Large intestine (tissue), 3 donors: ENCODE measurements around the gene NME7. TPM values are rescaled to one million over a fixed set of nuclear protein-coding genes. Genes with fewer than 3 reads are reported as not detected.

Source experiments
- DNase-seq, 2 donors: peaks; one replicate each; pipeline versions ENCODE4 v3.0.0 to v3.0.0-alpha.2; 2013
- H3K27ac ChIP-seq: one replicate; pipeline ENCODE4 v1.5.1; 2013; ENCODE audit warnings: low read length
- H3K27me3 ChIP-seq: 2 replicates; pipeline ENCODE4 v1.6.1; 2013; ENCODE audit warnings: low read length; ENCODE audit not compliant: control insufficient read depth, insufficient read depth
- H3K36me3 ChIP-seq: 2 replicates; pipeline ENCODE4 v1.6.1; 2013; ENCODE audit warnings: low read length; ENCODE audit not compliant: control insufficient read depth, insufficient read depth
- H3K4me1 ChIP-seq: one replicate; pipeline ENCODE4 v1.6.1; 2013; ENCODE audit warnings: low read length; ENCODE audit not compliant: control insufficient read depth, insufficient read depth
- H3K4me3 ChIP-seq: one replicate; pipeline ENCODE4 v1.5.1; 2013; ENCODE audit warnings: low read length
- H3K9me3 ChIP-seq: one replicate; pipeline ENCODE4 v1.6.1; 2013; ENCODE audit warnings: mild to moderate bottlenecking, low read depth, low read length, moderate library complexity; ENCODE audit not compliant: control insufficient read depth
- WGBS: methylation state at CpG from one replicate; pipeline ENCODE4 v1.1.5; 2013; ENCODE audit warnings: low lambda C conversion rate; ENCODE audit not compliant: insufficient coverage; 5-methylcytosine and 5-hydroxymethylcytosine counted together
- polyA plus RNA-seq: library from polyadenylated mRNA; unstranded; fragments of 120-200 nt; gene quantifications from one replicate; pipeline ENCODE4 v1.2.1, GENCODE V29; 2013

The NME7 gene
- polyA plus RNA-seq, 1 donor, result 24.2 TPM

DNA sequence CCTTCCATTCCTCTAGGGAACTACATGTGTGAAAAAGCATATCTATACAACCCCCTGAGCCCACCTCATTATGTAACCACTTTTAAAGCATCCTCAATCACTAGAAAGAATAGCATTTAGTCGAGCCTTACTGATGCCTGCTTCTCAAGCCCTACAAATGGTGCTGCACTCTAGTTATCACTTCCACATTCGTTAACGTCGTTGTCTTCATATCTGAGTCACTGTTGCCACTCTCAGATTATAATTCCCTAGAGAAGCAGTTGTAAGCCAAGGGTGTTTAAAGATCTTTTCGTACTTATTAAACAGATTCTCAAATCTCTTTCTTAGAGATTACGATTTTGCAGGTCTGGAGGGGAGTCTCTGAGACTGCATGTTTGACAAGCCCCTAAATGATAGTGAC is 244.6 kb downstream of the NME7 start:
- H3K27ac ChIP-seq, result no peak overlapping the region
- H3K36me3 ChIP-seq, result peaks cover 73% of the 10 kb centered on the region
- no peak for DNase-seq
- WGBS, result 60% methylated on average over 1 of the region's 6 CpGs
- peaks cover 18% of the 10 kb centered on the region for H3K4me1 ChIP-seq
- no peaks in the 10 kb centered on the region for H3K27me3 ChIP-seq
- no peaks in the 10 kb centered on the region for H3K9me3 ChIP-seq
- no peak overlapping the region for H3K4me3 ChIP-seq

DNA sequence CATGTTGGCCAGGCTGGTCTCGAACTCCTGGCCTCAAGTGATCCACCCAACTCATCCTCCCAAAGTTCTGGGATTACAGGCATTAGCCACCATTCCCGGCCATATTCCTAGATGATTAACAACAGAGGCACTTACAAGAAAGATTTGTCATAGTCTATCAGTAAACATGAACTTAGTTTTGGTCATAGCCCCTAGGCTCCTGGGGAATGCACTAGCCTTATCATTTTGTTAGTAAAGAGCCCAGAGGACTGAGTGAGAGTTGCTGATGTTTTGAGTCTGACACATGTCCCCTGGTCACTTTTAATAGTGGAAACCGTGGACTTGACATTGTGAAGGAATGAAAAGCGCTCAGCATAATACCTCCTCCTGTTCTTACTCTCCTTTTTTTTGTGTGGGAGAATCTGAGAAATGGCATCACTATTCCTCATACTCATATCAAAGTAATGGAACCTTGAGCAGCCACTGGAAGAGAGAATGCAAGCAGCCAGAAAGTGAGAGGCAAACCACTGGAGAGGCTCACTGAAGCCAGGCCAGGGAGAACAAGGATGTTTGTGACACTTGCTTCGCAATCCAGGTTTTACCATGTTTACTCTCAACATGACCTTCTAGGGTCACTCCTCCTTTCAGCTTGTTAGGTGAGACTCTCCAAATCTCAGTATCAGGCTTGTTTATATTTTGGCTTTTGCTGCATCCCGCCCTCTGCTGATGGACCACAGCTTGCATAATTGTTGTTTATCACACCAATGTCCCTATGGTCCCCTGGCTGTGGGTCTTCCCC is 246.3 kb downstream of the NME7 start:
- 100% methylated on average over 1 of the region's 6 CpGs for WGBS
- peaks cover 68% of the 10 kb centered on the region for H3K36me3 ChIP-seq
- H3K27me3 ChIP-seq, result no peaks in the 10 kb centered on the region
- H3K27ac ChIP-seq, result no peak overlapping the region
- no peak for DNase-seq
- H3K4me1 ChIP-seq, result peaks cover 28% of the 10 kb centered on the region
- no peak overlapping the region for H3K4me3 ChIP-seq
- H3K9me3 ChIP-seq, result no peaks in the 10 kb centered on the region

DNA sequence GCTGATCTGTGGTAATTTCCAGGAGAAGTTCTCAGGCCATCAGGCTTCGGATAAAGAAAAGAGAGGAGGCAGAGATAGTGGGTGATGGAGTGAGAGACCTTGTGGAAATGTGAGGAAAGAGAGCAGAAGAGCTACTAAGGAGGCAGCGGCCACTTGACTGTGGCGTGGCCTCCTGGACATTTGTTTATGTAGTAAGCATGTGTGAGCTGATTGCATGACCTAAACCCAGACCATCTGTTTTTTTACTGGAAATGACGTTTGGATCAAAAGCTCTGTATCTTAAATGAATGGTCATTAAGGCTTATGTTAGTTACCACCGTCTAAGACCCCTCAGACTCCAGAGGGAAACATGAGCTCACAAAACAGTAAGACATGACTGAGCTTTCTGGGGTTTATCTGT is 247.5 kb downstream of the NME7 start:
- no peaks in the 10 kb centered on the region for H3K27me3 ChIP-seq
- no CpG with 5 or more reads among the region's 5 CpGs for WGBS
- H3K9me3 ChIP-seq, result no peaks in the 10 kb centered on the region
- H3K4me1 ChIP-seq, result peaks cover 38% of the 10 kb centered on the region
- no peak overlapping the region for H3K4me3 ChIP-seq
- no peak overlapping the region for H3K27ac ChIP-seq
- no peak for DNase-seq
- H3K36me3 ChIP-seq, result peaks cover 67% of the 10 kb centered on the region

DNA sequence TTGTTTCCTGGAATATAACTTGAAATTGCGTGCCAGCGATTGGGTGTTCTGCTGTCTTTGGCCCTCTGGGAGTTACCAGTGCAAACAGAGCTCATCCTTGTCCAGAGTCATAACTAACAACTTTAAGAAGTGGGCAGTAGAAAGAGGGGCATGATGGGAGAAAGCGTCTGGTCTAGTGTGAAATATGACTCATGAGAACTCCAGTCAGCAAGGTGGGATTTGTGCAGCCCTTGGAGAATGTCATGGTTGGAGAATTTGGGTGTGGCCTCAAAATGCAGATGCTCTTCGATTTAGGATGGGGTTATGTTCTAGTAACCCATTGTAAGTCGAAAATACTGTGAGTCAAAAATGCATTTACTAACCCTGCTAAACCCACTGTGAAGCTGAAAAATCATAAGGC is 248.2 kb downstream of the NME7 start:
- Histone ChIP-seq H3K4me1 (peaks cover 39% of the 10 kb centered on the region), H3K27me3 (no peaks in the 10 kb centered on the region), H3K4me3 (no peak overlapping the region), H3K36me3 (peaks cover 66% of the 10 kb centered on the region), H3K27ac (no peak overlapping the region), H3K9me3 (no peaks in the 10 kb centered on the region)
- no peak for DNase-seq
- WGBS, result 100% methylated on average over 1 of the region's 5 CpGs

DNA sequence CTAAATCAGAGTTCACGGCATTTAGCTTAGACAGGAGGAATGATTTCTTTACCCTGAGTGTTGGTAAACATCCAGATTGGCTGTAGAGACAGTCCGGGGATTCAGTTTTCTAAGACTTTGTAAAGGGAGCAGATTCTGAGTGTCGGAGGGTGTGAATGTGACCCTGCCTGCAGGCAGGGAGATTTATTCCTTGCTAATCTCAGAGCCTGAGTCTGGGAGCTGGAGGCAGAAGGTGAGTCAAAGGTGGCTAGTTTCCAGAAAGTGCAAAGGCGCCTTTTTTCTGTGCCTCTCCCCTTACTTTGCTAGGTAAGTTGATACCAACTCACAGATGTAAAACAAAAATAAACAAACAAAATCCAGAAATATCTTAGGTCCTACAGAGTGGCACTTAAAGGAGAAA is 249.4 kb downstream of the NME7 start:
- H3K27ac ChIP-seq, result no peak overlapping the region
- H3K27me3 ChIP-seq, result no peaks in the 10 kb centered on the region
- H3K4me1 ChIP-seq, result peaks cover 41% of the 10 kb centered on the region
- no peaks in the 10 kb centered on the region for H3K9me3 ChIP-seq
- H3K36me3 ChIP-seq, result peaks cover 75% of the 10 kb centered on the region
- 100% methylated on average over 1 of the region's 4 CpGs for WGBS
- no peak for DNase-seq
- no peak overlapping the region for H3K4me3 ChIP-seq

DNA sequence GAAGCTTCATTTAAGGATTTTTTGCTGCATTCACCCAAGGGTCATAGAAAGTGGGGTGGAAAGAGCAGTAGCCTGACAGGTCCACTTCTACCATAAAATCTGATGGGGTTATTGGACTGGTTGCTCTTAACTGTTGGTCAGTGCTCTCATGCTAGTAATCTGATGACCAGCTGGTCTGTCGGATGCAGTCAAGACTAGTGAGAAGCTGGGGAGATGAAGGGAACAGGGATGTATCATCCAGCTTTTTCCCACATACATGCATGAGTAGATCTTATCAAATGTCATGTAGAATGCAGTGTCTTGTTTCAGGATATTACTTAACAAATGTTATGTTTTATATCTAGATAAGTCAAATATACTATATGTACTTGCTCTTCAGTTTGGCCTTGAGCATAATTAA is 250.0 kb downstream of the NME7 start:
- no CpG with 5 or more reads among the region's 1 CpG for WGBS
- no peak for DNase-seq
- H3K27me3 ChIP-seq, result no peaks in the 10 kb centered on the region
- no peaks in the 10 kb centered on the region for H3K9me3 ChIP-seq
- H3K36me3 ChIP-seq, result peaks cover 72% of the 10 kb centered on the region
- no peak overlapping the region for H3K4me3 ChIP-seq
- peaks cover 41% of the 10 kb centered on the region for H3K4me1 ChIP-seq
- no peak overlapping the region for H3K27ac ChIP-seq

DNA sequence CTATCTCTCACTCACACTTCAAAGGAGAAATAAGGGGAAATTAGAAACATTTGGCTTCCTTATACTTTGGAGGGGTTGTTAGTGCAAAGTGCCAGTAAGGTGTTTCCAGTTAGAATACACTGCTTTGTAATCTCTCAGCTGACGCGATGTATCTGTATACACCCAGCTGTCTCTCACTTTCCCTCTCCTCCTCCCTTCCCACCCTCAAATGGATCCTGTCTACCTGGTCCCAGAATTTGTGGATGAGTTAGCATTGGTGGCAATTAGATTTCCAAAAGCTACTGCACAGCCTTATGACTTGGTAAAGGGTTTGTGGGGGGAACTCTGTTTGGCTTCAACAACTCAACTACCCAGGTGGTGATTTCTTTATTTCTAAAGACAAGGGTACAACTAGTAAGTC is 250.6 kb downstream of the NME7 start:
- H3K4me3 ChIP-seq, result no peak overlapping the region
- WGBS, result no CpG with 5 or more reads among the region's 2 CpGs
- H3K9me3 ChIP-seq, result no peaks in the 10 kb centered on the region

DNA sequence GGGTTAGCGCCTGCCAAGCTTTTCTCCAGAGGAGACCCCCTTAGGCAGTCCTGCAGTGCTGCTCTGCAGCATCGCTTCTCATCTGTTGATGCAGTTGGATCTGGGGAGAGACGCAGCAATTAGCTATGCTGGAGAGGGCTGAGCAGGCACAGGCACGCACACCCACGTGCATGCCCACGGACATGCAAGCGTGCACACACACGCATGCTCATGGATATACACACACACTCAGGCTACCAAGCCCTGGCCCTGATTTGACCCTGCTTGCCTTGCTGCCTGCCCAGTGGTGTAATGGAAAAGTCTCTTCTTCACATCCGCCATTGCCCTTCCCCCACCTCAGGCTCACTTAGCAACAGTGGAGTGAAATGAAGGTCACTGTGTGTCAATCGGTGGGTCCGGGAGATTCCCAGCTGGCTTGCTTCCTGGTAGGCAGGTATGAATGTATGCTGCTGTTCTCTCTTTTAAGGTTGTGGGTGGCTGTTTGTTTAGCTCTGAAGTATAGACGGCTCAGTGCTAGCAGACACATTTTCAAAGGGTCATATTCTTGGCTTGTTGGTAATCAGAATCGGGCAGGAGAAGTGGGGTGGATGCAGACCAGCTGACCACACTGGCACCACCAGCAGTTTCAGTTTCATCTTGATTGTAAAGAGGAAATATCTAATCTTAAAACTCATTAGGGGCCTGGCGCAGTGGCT is 251.6 kb downstream of the NME7 start:
- H3K4me1 ChIP-seq, result peaks cover 56% of the 10 kb centered on the region
- WGBS, result no CpG with 5 or more reads among the region's 14 CpGs
- H3K27me3 ChIP-seq, result no peaks in the 10 kb centered on the region
- H3K27ac ChIP-seq, result peak overlapping the region; percentile 43
- no peaks in the 10 kb centered on the region for H3K9me3 ChIP-seq
- peaks cover 76% of the 10 kb centered on the region for H3K36me3 ChIP-seq
- H3K4me3 ChIP-seq, result no peak overlapping the region
- peak; percentile 81 to 87 for DNase-seq

More for the DNA sequence above, 250.6 kb downstream of the NME7 start:
- H3K4me1 ChIP-seq, result peaks cover 46% of the 10 kb centered on the region
- H3K27me3 ChIP-seq, result no peaks in the 10 kb centered on the region
- H3K27ac ChIP-seq, result peak overlapping the region; percentile 43
- DNase-seq, result no peak
- peaks cover 76% of the 10 kb centered on the region for H3K36me3 ChIP-seq

DNA sequence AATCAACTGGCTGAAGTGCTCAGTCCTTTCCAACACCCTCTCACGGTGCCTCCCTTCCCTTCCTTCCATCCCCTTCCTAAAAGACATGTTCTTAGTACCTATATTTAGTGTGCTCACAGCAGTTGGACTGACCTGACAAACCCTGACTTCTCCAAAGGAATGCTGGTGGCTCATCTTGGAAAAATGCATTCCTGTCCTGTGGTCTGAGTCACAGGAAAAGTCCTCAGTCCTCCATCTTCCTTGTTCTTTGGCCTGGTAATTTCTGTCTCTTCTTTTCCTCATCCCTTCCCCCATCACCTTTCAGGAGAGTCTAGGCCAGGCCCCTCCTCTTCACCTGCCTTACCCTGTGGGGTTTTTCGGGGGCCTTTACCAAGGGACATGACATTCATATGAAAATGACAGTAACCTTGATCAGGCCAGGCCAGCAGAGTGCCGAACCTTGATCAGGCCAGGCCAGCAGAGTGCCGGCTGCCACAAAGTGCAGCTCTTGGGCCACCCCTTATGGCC is 253.9 kb downstream of the NME7 start:
- peak in 1 of 2 donors; percentile 41 for DNase-seq
- H3K9me3 ChIP-seq, result no peaks in the 10 kb centered on the region
- 78% methylated on average over 1 of the region's 4 CpGs for WGBS
- H3K36me3 ChIP-seq, result peaks cover 60% of the 10 kb centered on the region
- no peaks in the 10 kb centered on the region for H3K27me3 ChIP-seq
- H3K27ac ChIP-seq, result peak overlapping the region; percentile 45
- H3K4me3 ChIP-seq, result no peak overlapping the region
- H3K4me1 ChIP-seq, result peaks cover 52% of the 10 kb centered on the region

DNA sequence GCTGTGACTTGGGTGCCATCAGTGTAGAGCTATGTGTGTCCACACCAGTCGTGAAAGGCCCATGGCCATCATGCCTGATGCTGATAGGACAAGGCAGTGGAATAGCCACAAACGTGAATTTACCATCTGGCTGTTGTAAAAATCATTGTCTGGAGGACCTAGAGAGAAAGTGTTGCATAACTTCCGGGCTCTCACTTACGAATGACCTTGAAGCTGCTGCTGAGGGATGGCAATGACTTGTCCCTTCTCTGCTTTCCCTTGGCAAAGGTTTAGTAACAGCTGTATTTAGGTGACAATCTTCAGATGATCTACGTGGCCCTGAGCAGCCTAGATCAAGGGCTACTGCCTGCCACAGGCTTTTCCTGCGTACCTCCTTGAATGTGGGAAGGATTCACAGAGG is 255.4 kb downstream of the NME7 start:
- Histone ChIP-seq H3K36me3 (peaks cover 50% of the 10 kb centered on the region), H3K9me3 (no peaks in the 10 kb centered on the region), H3K27ac (peak overlapping the region; percentile 91), H3K4me1 (peaks cover 50% of the 10 kb centered on the region), H3K4me3 (no peak overlapping the region), H3K27me3 (no peaks in the 10 kb centered on the region)
- peak in 1 of 2 donors; percentile 65 for DNase-seq
- no CpG with 5 or more reads among the region's 6 CpGs for WGBS
